Neural progenitor cell (in vitro differentiated cells): ENCODE data around the gene HUS1. TPM values are rescaled to one million over a fixed set of nuclear protein-coding genes. Genes with fewer than 3 reads are reported as not detected.

Source experiments
- DNase-seq: peaks from one replicate; pipeline ENCODE4 v3.0.0-alpha.2; 2016; ENCODE audit warnings: low spot score
- H2AFZ ChIP-seq: fragments of 200-600 bp; sonication (generic); replicated peaks from 2 replicates; pipeline ENCODE4 v1.6.1; 2016; ENCODE audit warnings: antibody characterized with exemption
- H3F3A ChIP-seq: fragments of 200-600 bp; sonication (generic); 2 replicates; pipeline ENCODE4 v1.6.1; 2016; ENCODE audit warnings: antibody characterized with exemption, low read depth
- H3K27ac ChIP-seq: fragments of 200-600 bp; sonication (generic); 2 replicates; pipeline ENCODE4 v1.5.1; 2016; ENCODE audit warnings: mild to moderate bottlenecking
- H3K27me3 ChIP-seq: fragments of 200-600 bp; sonication (generic); 2 replicates; pipeline ENCODE4 v1.6.1; 2016; ENCODE audit warnings: mild to moderate bottlenecking, moderate library complexity
- H3K36me3 ChIP-seq: fragments of 200-600 bp; sonication (generic); 2 replicates; pipeline ENCODE4 v1.5.1; 2016
- H3K4me1 ChIP-seq: fragments of 200-600 bp; sonication (generic); 2 replicates; pipeline ENCODE4 v1.6.1; 2016; ENCODE audit warnings: mixed run types
- H3K4me2 ChIP-seq: fragments of 200-600 bp; sonication (generic); 2 replicates; pipeline ENCODE4 v1.6.1; 2016
- H3K4me3 ChIP-seq: fragments of 200-600 bp; sonication (generic); 2 replicates; pipeline ENCODE4 v1.5.1; 2016
- H3K79me2 ChIP-seq: fragments of 200-600 bp; sonication (generic); 2 replicates; pipeline ENCODE4 v1.6.1; 2016; ENCODE audit warnings: low read depth
- H3K9ac ChIP-seq: fragments of 200-600 bp; sonication (generic); 2 replicates; pipeline ENCODE4 v1.6.1; 2016
- H3K9me3 ChIP-seq: fragments of 200-600 bp; sonication (generic); 2 replicates; pipeline ENCODE4 v1.5.1; 2016; ENCODE audit warnings: low read depth
- H4K20me1 ChIP-seq: fragments of 200-600 bp; sonication (generic); 2 replicates; pipeline ENCODE4 v1.6.1; 2016; ENCODE audit warnings: low read depth
- H3K27ac Mint-ChIP-seq: 3 replicates; pipeline ENCODE4 v1.8.0; 2021; ENCODE audit warnings: mixed read lengths
- H3K27me3 Mint-ChIP-seq: 2 replicates; pipeline ENCODE4 v1.8.0; 2022; ENCODE audit warnings: low read depth, mild to moderate bottlenecking, inconsistent platforms, moderate library complexity, mixed read lengths; ENCODE audit not compliant: insufficient read depth
- H3K36me3 Mint-ChIP-seq: 3 replicates; pipeline ENCODE4 v1.8.0; 2021; ENCODE audit warnings: mixed read lengths
- H3K4me1 Mint-ChIP-seq: 3 replicates; pipeline ENCODE4 v1.8.0; 2021; ENCODE audit warnings: mixed read lengths
- H3K4me3 Mint-ChIP-seq: 3 replicates; pipeline ENCODE4 v1.8.0; 2021; ENCODE audit warnings: mild to moderate bottlenecking, moderate library complexity, mixed read lengths
- H3K9me3 Mint-ChIP-seq: 3 replicates; pipeline ENCODE4 v1.8.0; 2020; ENCODE audit warnings: mixed read lengths
- EZH2 ChIP-seq: fragments of 200-600 bp; sonication (generic); IDR thresholded peaks from 2 replicates; pipeline ENCODE4 v1.6.1; 2017; ENCODE audit warnings: antibody characterized with exemption, mild to moderate bottlenecking, moderate library complexity
- EZH2phosphoT487 ChIP-seq: fragments of 200-600 bp; sonication (generic); IDR thresholded peaks from 2 replicates; pipeline ENCODE4 v1.6.1; 2017; ENCODE audit warnings: antibody characterized with exemption
- total RNA-seq: library from RNA; depleted of rRNA; stranded (reverse); fragments of >200 nt; gene quantifications from 2 replicates; pipeline ENCODE4 v1.2.3, GENCODE V29; 2015; ENCODE audit warnings: low replicate concordance
- TF ChIP-seq, protein P1 (sequence below): fragments of 200-600 bp; sonication (generic); IDR thresholded peaks from 2 replicates; pipeline ENCODE4 v1.5.1; 2017; ENCODE audit warnings: antibody characterized with exemption, mild to moderate bottlenecking

HUS1 gene
- total RNA-seq, 1 donor from 2014 or later = 48.7 TPM

DNA sequence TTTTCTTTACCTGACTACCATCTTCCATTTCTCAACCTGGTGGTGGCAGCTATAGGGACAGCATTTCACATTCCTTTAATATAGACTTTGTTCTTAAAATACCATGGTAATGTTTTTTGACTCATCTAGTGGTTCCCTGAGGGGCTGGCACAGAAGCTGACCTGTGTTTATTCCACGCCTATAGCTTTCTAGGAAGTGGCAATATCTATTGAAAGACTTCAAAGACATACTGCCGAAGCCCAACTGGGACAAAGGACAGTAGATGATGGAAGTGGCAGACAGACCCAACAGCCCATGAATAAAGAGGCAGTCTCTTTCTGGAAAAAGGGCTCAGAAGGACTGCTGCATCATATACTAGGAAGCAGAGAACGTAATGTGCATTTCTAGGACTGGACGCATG is 38.3 kb upstream of the HUS1 start:
- Histone ChIP-seq H4K20me1 (no peaks in the 10 kb centered on the region), H3K27ac (no peak overlapping the region), H3K4me2 (no peak overlapping the region), H2AFZ (no peak overlapping the region), H3K36me3 (no peaks in the 10 kb centered on the region), H3K27me3 (no peaks in the 10 kb centered on the region), H3K4me3 (no peak overlapping the region), H3K4me1 (no peaks in the 10 kb centered on the region), H3K79me2 (no peaks in the 10 kb centered on the region), H3K9ac (no peak overlapping the region), H3F3A (no peaks in the 10 kb centered on the region), H3K9me3 (no peaks in the 10 kb centered on the region)
- Mint-ChIP-seq H3K4me1 (no peaks in the 10 kb centered on the region), H3K9me3 (peaks cover 10% of the 10 kb centered on the region), H3K27ac (no peak overlapping the region), H3K27me3 (no peaks in the 10 kb centered on the region), H3K4me3 (no peak overlapping the region), H3K36me3 (no peaks in the 10 kb centered on the region)
- DNase-seq = no peak
- TF ChIP-seq, protein P1, sequence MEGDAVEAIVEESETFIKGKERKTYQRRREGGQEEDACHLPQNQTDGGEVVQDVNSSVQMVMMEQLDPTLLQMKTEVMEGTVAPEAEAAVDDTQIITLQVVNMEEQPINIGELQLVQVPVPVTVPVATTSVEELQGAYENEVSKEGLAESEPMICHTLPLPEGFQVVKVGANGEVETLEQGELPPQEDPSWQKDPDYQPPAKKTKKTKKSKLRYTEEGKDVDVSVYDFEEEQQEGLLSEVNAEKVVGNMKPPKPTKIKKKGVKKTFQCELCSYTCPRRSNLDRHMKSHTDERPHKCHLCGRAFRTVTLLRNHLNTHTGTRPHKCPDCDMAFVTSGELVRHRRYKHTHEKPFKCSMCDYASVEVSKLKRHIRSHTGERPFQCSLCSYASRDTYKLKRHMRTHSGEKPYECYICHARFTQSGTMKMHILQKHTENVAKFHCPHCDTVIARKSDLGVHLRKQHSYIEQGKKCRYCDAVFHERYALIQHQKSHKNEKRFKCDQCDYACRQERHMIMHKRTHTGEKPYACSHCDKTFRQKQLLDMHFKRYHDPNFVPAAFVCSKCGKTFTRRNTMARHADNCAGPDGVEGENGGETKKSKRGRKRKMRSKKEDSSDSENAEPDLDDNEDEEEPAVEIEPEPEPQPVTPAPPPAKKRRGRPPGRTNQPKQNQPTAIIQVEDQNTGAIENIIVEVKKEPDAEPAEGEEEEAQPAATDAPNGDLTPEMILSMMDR = no peak
- no peak for TF ChIP-seq EZH2
- TF ChIP-seq EZH2phosphoT487 = no peak

DNA sequence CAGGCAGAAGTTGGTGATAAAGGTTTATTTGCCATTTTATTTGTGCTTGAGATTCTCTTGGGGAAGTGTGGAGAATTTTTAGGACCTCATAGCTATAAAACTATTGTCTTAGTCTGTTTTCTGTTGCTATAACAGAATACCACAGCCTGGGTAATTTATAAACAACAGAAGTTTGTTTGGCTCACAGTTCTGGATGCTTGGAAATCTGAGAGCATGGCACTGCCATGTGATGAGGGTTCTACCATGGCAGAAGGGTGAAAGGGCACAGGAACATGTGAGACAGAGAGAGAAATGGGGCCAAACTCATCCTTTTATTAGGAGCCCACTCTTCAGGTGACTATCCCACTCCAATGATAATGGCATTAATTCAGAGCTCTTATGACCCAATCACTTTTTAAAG is 37.2 kb upstream of the HUS1 start:
- Mint-ChIP-seq H3K4me3 (no peak overlapping the region), H3K9me3 (peaks cover 10% of the 10 kb centered on the region), H3K27me3 (no peaks in the 10 kb centered on the region), H3K4me1 (no peaks in the 10 kb centered on the region), H3K36me3 (no peaks in the 10 kb centered on the region), H3K27ac (no peak overlapping the region)
- no peak overlapping the region for H3K4me2 ChIP-seq
- H3F3A ChIP-seq = no peaks in the 10 kb centered on the region
- no peaks in the 10 kb centered on the region for H3K79me2 ChIP-seq
- TF ChIP-seq, protein P1 = no peak
- TF ChIP-seq EZH2phosphoT487 (no peak), EZH2 (no peak)
- H2AFZ ChIP-seq = no peak overlapping the region
- H3K4me3 ChIP-seq = no peak overlapping the region
- no peak overlapping the region for H3K27ac ChIP-seq
- no peaks in the 10 kb centered on the region for H3K4me1 ChIP-seq
- H3K9me3 ChIP-seq = no peaks in the 10 kb centered on the region
- H4K20me1 ChIP-seq = no peaks in the 10 kb centered on the region
- no peaks in the 10 kb centered on the region for H3K36me3 ChIP-seq
- no peaks in the 10 kb centered on the region for H3K27me3 ChIP-seq
- no peak overlapping the region for H3K9ac ChIP-seq
- DNase-seq = no peak

DNA sequence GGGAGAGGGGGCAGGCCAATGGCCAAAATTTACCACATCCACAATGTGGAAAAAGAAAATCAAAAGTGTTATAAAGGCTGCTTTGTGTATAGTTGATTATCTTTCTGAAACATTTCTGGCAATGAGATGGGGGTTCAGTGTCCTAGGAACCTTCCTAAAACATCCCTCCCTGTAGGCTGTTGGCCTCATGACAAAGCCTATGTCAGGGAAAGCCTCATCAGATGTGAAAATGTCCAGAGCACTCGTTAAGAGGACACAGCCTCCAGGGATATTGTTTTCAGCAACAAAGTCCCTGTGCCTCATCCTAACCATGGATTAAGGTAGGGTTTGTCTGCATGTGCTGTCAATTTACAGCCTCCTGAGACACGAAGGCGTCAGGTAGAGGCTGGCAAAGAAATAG is 32.5 kb upstream of the HUS1 start:
- H3K36me3 Mint-ChIP-seq = no peaks in the 10 kb centered on the region
- no peak overlapping the region for H3K4me3 Mint-ChIP-seq
- no peaks in the 10 kb centered on the region for H3K9me3 Mint-ChIP-seq
- no peak overlapping the region for H3K9ac ChIP-seq
- no peaks in the 10 kb centered on the region for H3K4me1 Mint-ChIP-seq
- DNase-seq = no peak
- H3F3A ChIP-seq = no peaks in the 10 kb centered on the region
- no peak overlapping the region for H3K27ac ChIP-seq
- TF ChIP-seq, protein P1 = no peak
- TF ChIP-seq EZH2phosphoT487 (no peak), EZH2 (no peak)
- no peaks in the 10 kb centered on the region for H3K4me1 ChIP-seq
- no peaks in the 10 kb centered on the region for H3K79me2 ChIP-seq
- no peaks in the 10 kb centered on the region for H3K9me3 ChIP-seq
- no peak overlapping the region for H2AFZ ChIP-seq
- no peaks in the 10 kb centered on the region for H3K27me3 Mint-ChIP-seq
- no peaks in the 10 kb centered on the region for H3K36me3 ChIP-seq
- H3K27ac Mint-ChIP-seq = no peak overlapping the region
- no peaks in the 10 kb centered on the region for H3K27me3 ChIP-seq
- no peak overlapping the region for H3K4me3 ChIP-seq
- H3K4me2 ChIP-seq = no peak overlapping the region
- H4K20me1 ChIP-seq = no peaks in the 10 kb centered on the region

DNA sequence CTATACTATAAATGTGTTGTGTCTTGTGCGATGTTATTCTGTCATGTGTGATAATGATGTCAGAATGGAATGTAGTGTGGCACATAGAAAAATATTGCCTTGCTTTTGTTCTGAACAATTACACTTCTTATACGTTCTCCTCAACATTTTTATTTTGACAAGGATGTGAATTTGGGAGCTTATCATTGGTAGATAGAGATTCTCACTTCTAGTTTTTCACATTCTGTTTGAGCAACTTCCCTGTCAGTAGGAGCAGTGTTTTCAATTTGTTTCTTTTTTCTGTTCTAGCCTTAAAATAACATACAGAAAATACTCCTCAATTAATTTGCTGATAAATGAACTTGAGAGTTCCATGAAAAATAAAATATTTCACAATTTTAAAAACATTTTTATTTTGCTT is 31.9 kb upstream of the HUS1 start:
- Mint-ChIP-seq H3K4me3 (no peak overlapping the region), H3K36me3 (no peaks in the 10 kb centered on the region), H3K27ac (no peak overlapping the region), H3K4me1 (no peaks in the 10 kb centered on the region), H3K9me3 (no peaks in the 10 kb centered on the region), H3K27me3 (no peaks in the 10 kb centered on the region)
- H3K9me3 ChIP-seq = no peaks in the 10 kb centered on the region
- no peak overlapping the region for H3K27ac ChIP-seq
- no peak overlapping the region for H3K4me3 ChIP-seq
- no peak for DNase-seq
- H2AFZ ChIP-seq = no peak overlapping the region
- H3K27me3 ChIP-seq = no peaks in the 10 kb centered on the region
- H3K79me2 ChIP-seq = no peaks in the 10 kb centered on the region
- H3K9ac ChIP-seq = no peak overlapping the region
- TF ChIP-seq, protein P1 = no peak
- TF ChIP-seq EZH2 (no peak), EZH2phosphoT487 (no peak)
- H3K36me3 ChIP-seq = no peaks in the 10 kb centered on the region
- H3K4me2 ChIP-seq = no peak overlapping the region
- no peaks in the 10 kb centered on the region for H4K20me1 ChIP-seq
- no peaks in the 10 kb centered on the region for H3K4me1 ChIP-seq
- H3F3A ChIP-seq = no peaks in the 10 kb centered on the region
